IPS-NIHi7 (cell line): ENCODE measurements around the gene HSPA14.
"Not testable (repeated sequence)": the region's sequence is repeated elsewhere in the genome, so short reads cannot be mapped to it uniquely, and the experiment has no call there.

Experiments used
- DNase-seq: peaks from one replicate; pipeline ENCODE4 v3.0.0; 2012; ENCODE audit warnings: mixed read lengths; ENCODE audit errors: extremely low spot score

Gene HSPA14, protein sequence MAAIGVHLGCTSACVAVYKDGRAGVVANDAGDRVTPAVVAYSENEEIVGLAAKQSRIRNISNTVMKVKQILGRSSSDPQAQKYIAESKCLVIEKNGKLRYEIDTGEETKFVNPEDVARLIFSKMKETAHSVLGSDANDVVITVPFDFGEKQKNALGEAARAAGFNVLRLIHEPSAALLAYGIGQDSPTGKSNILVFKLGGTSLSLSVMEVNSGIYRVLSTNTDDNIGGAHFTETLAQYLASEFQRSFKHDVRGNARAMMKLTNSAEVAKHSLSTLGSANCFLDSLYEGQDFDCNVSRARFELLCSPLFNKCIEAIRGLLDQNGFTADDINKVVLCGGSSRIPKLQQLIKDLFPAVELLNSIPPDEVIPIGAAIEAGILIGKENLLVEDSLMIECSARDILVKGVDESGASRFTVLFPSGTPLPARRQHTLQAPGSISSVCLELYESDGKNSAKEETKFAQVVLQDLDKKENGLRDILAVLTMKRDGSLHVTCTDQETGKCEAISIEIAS

DNA sequence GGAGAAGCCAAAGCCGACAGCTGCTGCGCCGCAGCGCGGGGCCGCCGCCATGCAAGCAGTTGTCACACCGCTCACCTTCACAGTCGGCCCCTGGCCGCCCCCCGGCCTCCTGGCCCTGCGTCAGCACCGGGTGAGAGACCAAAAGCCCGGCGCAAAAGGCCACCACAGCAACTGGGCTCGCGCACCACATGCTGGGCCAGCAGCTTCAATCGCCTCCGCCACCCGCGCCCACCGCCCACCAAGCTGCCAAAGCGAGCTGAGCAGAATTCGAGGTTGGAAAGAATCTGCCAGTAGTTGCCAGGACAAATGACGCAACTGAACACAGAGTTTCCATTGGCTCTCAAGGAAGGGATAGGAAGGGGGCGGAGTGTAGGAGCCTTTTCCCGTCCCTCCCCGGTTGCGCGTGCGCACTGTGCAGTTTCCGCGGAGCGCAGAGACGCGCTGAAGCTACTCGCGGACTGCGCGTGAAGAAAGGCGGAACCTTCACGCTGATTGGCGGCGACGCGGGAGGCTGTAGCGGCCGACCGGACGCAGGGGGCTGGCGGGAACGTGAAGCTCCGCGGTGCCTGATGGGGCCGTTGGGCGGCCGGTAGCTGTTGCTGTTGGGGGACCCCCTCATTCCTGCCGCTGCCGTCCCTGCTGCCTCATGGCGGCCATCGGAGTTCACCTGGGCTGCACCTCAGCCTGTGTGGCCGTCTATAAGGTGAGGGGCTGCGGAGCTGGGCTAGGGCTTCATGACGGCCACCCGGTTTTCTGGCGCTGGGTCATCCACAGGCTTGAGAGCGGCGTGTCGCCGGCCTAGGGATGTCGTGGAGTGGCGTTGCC lies at the start of gene HSPA14, which contains the start of the genes CDNF and MSANTD7:
Gene HSPA14 (plus strand): TSS at position 550 of the 825 bp plus-strand sequence. CDS start 97 bp downstream, at position 647.
Gene CDNF (minus strand): TSS at position 281 of the 825 bp plus-strand sequence. CDS start 91 bp downstream, at position 190.
Gene MSANTD7 (plus strand): TSS at position 550 of the 825 bp plus-strand sequence. CDS start 3,979 bp downstream, outside the sequence.
- peak; percentile 98 for DNase-seq

DNA sequence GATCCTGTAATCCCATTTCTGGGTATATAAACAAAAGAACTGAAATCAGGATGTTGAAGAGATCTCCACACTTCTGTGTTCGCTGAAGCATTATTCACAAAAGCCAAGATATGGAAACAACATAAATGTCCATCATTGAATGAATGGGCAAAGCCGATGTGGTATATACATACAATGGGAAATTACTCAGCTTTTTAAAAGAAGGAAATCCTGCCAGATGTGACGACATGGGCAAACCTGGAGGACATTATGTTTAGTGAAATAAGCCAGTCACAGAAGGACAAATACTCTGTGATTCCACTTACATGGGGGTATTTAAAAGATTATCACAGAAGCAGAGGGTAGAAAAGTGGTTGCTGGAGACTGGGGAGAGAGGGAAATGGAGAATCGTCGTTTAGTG lies 39.5 kb upstream of the HSPA14 start:
- no peak for DNase-seq

DNA sequence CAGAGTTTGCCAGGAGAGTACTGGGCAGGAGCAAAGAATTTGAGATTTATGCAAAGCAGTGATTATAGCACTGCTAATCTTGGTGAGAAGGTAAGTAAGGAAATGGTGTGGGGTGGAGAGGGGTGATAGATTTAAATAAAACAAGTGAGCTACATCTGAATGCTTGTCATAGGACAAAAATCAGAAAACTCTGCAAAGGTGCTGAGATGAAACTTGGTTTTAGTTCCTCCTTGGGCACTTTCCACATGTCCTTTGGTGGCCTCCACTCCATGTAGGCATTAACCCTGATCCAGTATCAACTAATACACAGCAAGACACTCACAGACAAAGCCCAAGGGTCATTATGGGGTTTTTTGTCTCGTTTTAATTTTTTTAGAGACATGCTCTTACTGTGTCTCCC lies 37.7 kb upstream of the HSPA14 start:
- DNase-seq, result no peak

DNA sequence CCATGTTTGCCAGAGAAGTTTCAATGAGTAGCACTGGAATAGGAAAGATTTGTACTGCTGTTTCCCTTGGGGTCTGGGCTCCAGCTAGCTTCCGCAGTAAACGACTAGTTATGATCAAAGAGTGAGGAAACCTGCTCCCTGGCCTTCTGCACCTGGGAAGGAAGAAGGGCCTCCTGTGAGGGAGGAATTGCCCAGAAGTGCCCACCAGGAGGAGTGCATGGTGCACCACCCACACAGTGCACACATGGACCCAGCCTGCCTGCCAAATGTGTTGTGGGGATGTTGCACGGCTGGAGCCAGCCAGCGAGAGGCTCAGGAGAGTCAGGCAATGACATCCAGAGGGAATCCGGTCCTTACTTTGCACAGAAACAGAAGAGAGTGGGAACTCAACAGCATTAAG lies 36.4 kb upstream of the HSPA14 start:
- DNase-seq, result no peak

DNA sequence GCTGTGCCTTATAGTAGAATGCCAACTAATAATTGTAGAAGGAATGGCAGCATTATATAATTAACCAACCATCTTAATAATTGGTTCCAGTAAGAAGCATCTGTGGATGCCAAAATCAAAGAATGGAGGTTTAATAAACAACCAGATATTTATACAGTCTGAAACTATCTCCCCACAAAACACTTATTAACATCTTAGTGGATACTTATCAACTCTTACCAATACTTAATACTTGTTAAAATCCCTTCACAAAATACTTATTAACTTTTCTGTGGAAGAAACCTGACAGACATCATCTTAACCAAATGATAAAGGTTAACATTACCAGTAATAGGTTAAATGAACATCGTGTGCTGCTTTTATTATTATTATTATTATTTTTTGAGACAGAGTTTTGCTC lies 34.3 kb upstream of the HSPA14 start:
- no peak for DNase-seq

DNA sequence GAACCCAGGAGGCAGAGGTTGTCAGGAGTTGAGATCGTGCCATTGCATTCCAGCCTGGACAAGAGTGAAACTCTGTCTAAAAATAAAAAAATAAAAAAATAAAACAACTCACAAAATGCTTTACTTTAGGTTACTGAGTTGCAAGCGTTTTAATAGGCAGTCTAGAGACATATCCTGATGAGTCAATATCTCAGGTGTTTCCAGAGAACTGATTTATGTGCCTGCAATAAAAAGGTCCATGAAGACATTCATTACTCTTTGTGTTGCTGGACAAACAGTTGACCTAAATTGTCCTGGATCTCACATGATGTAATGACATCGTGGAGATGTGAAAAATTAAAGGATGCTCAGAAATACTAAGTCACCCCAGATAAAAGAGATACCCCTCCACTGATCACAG lies 31.8 kb upstream of the HSPA14 start:
- no peak for DNase-seq

DNA sequence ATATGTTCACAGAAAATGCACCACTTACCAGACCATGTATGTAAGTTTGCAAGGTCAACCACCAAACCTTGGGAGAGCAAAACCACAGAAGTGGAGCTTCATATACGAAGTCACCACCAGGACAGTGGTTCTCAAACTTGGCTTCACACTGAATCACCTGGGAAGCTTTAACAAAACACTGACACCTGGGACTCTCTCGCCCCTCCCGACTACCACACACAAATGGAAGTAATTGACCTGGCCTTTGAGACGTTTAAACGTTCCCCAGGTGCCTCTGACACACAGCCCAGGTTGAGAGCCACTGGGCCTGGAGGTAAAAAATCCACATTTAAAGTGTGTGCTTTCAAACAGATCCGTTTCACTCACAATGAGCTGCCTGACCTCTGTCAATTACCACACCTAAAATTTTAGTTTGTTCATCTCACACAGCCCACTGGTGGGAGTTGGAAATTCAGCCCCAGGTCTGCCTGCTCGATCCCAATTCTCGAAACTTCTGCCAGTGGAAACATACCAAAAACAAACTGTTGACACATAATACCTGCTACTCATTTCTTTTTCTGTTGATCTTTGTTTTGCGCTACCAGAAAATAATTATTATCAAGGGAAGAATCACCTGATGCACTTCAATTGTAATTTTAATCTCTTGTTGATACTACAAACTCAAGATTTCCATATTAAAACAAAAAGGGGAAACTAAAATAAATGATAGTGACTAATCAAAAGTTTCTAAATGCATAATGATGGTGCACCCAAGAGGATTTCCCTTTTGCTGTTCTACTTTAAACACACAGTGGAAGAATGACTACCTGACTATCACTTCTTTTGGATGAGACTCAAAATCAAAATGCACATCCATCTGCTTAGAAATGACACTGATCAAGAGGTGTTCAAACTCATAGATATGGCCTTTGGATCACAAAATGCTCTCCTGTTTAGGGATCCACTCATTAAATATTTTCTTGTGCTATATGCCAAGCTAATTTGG lies 26.8 kb upstream of the HSPA14 start:
- peak; percentile 23 for DNase-seq

DNA sequence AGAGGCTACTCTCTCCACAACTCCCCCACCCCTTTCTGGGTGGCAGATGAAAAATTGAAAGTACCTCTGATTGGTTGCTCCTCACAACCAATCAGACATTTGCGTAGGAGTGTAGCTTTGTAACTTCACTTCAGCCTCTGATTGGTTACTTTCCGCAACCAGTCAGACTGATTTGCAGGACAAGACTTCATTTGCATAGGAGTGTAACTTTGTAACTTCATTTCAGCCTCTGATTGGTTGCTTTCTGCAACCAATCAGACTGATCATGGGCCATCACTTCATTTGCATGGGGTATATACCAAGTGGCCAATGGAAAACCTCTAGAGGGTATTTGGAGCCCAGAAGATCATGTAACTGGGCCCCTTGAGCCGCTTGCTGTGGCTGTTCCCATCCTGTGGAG lies 25.8 kb upstream of the HSPA14 start:
- no peak for DNase-seq

DNA sequence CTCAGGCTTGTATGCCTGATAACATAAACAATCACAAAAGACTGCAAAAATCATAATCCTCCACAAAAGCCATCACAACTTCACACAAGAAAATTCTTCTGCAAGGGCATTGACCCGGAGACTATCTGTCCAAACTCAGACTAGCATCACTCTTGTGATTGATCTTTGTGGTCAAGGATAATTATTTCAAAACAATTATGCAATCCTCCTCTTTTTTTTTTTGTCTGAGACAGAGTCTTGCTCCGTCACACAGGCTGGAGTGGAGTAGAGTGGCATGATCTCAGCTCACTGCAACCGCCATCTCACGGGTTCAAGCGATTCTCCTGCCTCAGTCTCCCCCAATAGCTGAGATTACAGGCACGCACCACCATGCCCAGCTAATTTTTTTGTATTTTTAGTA lies 22.4 kb upstream of the HSPA14 start:
- DNase-seq, result no peak

DNA sequence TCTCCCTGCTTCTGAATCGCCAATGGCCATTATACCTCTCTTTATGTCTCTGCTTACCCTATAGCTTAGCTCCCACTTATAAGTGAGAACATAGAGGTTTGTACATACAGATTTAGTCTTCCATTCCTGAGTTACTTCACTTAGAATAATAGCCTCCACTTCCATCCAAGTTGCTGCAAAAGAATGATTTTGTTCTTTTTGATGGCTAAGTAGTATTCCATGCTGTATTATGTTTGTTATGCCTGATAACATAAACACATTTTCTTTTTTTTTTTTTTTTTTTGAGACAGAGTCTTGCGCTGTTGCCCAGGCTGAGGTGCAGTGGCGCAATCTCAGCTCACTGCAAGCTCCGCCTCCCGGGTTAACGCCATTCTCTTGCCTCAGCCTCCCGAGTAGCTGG lies 21.4 kb upstream of the HSPA14 start:
- not testable (repeated sequence) for DNase-seq

DNA sequence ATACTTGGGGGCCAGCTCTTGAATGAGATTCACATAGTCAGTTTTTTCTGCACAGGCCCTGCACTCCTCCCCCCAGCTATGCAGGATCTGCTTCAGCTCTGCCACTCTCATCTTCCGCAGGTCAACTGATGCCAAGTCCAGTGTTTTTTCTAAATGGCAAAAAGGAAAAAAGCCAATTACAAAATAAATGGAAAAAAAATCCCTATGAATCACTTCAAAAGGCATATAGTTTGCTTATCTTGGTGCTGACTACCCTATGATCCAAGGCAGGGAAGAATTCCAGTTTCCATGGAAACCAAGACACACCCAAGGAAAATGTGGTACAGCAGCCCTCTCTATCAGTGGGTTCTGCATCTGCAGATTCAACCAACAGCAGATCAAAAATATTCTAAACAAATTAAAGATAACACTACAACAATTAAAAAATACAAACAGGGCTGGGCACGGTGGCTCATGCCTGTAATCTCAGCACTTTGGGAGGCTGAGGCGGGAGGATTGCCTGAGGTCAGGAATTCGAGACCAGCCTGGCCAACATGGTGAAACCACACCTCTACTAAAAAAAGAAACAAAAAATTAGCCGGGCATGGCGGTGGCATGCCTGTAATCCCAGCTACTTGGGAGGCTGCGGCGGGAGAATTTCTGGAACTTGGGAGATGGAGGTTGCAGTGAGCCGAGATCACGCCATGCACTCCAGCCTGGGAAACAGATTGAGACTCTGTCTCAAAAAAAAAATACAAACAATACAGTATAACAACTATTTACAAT lies 17.9 kb upstream of the HSPA14 start:
- DNase-seq, result no peak

DNA sequence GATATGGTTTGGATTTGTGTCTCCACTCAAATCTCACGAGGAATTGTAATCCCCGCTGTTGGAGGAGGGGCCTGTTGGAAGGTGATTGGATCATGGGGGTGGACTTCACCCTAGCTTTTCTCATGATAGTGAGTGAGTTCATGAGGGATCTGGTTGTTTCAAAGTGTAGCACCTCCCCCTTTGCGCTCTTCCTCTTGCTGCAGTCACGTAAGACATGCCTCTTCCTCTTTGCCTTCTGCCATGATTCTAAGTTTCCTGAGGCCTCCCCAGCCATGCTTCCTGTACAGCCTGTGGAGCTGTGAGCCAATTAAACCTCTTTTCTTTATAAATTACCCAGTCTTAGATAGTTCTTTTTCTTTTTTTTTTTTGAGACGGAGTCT lies 17.3 kb upstream of the HSPA14 start:
- no peak for DNase-seq

DNA sequence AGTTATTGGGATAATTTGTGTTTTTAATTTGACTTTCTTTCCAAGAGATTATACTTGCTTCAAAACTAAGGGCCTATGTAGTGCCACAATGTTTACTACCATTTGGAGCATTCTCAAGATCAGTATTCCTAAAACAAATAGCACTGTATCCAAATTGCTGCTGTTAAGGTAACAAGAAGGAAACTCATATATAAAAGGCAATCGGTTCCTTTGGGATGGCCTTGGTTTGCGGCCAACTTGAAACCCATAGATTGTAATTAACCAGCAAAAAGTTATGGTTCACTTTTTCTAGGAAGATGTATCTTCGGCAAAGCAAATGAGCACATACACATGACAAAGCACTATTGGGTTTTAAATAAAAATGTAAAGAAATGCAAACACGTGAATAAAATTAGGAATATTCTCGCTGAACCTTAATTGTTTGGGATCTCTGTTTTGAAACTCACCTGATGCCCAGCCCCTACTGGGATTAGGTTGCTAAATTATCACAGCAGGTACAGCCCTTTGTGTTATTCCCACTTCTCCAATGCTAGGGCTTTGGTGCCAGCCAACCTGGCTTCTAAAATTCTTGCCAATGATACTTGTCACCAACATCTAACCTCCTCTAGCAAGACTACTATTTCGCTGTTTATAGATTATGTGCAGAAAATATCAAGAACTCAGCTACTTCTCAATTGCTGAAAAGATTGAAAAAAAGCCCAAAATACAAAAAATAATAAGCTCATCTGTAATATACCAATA lies 16.3 kb upstream of the HSPA14 start:
- no peak for DNase-seq

DNA sequence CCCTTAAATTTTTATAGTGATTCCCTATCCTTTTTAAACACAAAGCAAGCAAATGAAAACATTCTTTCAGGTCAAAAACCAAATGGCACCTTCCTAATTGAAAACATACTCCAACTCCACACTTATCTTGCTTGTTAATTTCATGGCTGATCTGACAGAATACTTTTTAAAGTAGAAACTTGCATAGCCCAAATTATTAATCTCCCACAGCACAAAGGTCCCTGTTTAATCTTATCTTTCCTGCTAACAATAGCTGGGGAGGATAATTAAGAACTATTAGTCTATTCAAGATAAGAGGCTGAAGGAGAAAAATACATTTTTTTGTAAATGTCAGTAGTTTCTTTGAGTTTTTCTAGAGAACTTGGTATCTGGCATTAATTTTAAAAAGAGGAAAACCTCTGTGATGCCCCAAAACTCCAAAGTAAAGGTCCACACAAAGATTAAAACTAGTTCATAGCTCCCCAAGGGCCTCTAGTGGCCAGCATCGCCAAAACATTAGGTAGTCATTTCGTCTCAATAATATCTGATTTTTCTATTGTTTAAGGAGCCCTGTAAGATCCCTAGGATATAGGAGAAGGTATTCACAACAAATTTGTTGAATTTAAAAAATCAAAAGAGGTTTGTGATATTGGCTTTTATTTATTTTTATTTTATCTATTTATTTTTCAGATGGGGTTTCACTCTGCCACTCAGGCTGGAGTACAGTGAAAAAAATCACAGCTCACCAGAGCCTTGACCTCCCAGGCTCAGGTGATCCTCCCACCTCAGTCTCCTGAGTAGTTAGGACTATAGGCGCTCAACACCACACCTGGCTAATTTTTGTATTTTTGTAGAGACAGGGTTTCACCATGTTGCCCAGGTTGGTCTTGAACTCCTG lies 15.0 kb upstream of the HSPA14 start:
- DNase-seq, result peak; percentile 39

DNA sequence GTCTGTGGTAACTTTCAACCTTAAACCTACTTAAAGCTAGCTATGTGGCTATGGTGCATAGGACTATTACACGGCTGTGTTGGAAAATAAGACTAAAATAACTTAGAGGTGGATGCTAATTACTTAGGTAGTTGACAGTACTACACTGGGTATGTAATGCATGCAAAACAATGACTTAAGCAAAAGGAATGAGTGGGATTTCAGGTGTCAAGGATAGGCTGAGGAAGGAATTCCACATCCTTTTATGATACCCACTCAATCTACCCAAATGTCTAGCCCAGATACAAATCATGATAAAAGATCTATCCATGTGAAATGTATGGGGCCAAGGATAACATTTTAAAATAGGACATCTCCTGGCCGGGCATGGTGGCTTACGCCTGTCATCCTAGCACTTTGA lies 14.1 kb upstream of the HSPA14 start:
- DNase-seq, result no peak

DNA sequence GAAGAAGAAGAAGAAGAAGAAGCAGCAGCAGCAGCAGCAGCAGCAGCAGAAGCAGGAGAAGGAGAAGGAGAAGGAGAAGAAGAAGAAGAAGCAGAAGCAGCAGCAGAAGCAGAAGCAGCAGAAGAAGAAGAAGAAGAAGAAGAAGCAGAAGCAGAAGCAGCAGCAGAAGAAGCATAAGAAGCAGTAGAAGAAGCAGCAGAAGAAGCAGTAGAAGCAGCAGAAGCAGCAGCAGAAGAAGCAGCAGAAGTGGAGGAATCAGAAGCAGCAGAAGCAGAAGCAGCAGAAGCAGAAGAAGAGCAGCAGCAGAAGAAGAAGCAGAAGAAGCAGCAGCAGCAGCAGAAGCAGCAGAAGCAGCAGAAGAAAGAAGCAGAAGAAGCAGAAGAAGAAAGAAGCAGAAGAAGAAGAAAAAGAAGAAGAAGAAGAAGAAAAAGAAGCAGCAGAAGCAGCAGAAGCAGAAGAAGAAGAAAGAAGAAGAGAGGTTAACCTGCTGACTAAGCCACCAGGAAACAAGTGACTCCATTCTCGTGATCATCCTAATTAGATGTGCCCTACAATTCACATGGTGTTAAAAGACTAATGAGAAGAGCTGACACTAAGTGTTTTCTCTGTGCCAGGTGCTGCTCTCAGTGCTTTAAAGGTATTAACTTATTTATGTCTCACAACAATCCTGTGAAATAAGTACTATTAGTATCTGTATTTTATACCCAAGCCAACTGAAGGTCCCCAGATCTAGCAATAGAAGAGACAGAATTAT lies 11.9 kb upstream of the HSPA14 start:
- no peak for DNase-seq

DNA sequence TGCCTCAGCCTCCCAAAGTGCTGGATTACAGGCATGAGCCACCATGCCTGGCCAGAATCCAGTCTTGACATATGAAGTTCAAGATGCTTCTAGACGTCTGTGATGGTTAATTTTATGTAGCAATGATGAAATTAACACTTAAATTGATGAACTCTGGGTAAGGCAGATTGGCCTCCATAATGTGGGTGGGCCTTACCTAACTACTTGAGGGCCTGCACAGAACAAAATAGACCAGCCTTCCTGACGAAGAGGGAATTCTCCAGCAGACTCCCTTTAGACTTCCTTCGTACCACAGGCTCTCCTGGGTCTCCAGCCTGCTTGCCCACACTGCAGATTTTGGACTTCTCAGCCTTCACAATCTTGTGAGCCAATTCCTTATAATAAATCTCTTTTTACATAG lies 5.0 kb upstream of the HSPA14 start:
- no peak for DNase-seq

DNA sequence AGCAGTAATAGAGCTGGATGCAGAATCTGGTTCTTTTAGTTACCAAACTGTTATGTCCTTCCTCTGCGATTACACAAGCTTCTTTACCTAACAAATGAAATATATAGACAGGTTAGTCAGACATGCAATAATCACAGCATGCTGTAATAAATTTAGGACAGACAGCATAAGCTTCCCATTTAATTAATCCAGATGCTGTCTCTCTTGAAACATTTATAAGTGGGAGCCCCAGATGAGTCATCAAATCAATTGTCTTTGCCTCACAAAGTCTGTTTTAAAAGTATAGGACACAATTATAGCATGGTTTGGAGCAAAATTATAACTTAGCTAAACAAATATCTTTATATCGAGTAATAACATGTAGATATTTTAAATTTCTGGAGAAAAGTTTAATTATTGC lies 1.9 kb upstream of the HSPA14 start:
- DNase-seq, result no peak
